ENCODE measurements around the gene VASH1. TPM values are rescaled to one million over a fixed set of nuclear protein-coding genes. Genes with fewer than 3 reads are reported as not detected.
"Not testable (repeated sequence)": the region's sequence is repeated elsewhere in the genome, so short reads cannot be mapped to it uniquely, and the experiment has no call there.

Gene VASH1
- total RNA-seq, result 10.5 TPM

DNA sequence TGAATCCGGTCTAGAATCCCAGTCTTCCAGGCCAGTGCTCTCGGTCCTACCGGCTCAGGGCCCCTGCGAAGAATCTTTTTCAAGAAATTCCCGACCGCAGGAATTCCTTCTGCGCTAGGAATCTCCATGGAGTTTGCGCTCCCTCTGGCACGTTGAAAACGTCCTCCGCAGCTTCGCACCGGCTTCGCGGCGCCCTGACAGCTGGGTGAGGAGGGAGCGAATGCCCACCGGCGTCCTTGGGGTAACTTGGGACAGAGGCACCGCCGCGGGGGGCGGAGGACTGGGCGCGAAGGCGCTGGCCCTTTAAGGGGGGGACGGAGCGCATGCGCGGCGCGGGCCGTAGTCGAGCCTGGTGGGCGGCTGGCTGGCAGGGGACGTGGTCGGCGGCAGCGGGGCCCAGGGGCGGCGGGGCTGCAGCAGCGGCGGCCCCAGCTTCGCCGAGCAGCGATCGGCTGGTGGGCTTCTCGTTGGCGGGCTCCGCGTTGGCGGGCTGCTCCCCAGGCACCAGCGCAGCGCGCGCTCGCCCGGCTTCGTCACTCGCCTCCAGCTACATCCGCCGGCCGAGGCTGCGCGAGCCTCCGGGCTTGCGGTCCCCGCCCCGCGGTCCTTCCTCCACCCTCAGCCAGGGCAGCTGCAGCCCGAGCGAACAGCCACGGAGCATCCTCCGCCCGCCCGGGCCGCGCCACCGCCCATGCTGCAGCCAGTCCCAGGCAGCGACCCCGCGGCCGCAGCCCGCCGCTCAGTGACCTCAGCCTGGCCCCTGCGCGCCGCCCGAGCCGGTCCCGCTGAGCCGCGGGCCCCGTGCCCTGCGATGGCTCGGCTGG, at the start of gene VASH1:
TSS of gene VASH1 (plus strand) at position 333 of the 824 bp plus-strand sequence. CDS start 1,354 bp downstream, outside the sequence.
- no peak for DNase-seq

DNA sequence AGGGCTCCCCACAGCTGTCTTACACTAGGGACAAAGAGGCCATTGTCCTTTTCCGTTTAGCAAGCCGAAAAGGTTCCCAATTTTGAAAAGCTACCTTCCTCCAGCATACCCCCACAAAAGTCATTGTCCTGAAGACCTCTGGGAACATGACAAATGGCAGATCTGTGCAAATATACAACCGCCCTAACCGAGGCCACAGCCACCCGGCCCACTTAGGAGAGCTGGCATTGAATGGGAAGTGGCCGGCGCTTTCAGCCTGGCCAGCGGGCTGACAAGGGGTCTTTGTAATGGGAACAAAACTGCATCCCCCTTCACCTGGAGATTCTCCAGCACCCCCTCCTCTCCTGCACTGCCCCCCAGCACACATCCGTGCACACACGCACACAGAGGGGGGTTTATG, 48.1 kb upstream of the VASH1 start:
- no peak for DNase-seq

DNA sequence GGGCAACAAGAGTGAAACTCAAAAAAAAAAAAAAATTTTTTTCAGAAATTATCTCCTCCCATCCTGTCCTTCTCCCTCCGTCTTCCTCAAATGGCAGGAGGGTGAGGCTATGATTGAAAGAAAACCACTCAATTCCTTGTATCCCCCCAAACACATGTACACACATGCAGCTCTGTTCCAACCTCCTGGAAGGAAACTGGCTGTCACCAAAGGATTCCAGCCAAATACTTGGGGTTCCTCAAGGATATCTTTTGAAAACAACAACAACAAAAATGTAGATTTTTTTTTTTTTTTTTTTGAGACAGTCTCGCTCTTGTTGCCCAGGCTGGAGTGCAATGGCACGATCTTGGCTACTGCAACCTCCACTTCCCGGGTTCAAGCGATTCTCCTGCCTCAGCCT, 46.8 kb upstream of the VASH1 start:
- DNase-seq, result no peak

DNA sequence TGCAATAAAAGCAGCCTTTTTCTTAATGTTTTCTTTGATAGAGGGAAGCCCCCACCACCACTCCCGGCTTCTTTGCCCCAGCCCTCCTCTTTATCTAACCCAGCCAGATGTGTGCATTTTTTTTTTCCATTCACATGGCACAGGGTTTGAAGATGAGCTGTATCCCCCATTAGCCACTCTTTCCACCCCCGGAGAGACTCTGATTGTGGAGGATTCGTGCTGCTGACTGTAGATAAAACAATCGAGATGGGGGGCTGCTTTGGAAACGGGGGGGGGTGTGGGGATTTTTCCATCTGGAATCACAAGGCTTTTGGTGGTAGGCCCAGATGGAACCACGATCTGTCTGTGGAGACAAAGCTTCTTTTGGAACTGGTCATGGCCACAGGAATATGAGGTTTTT, 46.2 kb upstream of the VASH1 start:
- no peak for DNase-seq

DNA sequence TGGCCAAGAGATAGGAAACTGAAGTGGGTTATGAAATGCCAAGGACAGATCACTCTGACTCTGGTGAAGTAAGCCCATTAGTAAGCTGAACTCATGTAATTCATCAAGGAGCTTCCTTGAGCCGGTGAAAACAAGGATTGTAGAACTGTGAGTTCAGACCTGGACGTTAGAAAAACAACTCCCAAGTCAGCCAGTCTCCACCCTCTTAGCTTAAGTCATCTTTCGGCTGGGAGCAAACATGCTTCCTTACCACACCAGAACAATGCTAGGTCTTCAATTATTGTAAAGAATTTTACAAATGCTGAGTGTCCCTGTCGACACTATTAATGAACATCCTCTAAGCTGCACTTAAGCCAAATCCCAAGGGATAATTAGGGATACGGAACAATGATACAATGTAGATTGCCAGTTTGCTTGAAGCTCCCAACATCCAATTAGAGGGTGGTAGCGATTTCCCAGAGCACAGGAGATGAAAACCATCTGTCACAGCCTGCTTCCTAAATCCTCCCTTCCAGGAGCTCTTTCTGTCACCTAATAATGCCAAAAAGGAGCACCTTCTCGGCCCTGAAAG, 45.7 kb upstream of the VASH1 start:
- peak; percentile 42 for DNase-seq

DNA sequence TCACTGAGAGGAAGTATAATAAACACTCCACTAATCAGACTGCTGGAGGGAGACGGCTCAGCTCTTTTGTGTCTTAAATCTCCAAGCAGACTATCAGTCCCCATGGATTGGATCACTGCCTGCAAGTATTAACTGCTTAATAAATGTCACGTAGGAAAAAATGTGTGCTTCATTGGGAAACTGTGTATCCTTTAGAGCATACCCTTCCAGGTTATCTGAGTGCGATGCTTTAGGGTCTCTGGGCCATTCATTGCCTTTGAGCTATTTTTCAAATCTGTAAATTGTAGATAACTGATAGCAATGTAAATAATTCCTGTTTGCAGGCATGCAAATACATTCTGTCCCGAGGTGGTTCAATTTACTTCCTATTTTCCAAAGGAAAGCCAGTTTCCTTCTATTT, 45.0 kb upstream of the VASH1 start:
- DNase-seq, result no peak

DNA sequence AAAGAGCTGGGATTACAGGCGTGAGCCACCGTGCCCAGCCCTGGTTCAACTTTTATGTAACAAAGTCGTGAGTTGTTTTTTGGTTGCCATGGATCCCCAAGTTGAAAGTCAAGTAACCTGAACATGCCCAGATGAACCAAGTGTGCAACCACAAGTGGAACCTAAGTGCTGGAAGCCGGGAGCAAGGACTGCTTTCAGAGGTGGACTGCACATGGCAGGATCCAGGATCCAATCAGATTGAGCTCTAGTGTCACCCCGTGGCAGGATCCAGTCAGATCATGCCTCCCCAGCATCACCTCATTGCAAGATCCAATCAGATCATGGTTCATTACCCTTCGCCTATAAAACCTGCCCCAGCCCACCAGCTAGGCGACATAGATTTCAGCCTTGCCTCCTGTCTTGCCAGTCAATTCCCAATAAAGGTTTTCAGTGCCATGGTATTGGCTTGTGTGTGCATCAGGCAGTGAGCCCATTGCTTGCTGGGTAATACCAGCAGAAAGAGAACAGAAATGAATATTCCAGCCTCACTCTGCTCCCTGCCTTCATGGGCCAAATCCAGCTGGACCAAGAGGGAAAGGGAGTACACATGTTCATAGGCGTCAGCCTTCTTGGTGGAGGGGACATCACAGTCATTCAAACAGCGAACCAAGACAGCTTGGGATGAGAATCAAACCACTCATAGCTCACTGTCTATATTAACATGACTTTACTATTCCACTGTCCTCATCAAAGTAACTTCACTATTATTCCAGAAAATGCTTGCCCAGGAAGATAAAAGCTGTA, 43.6 kb upstream of the VASH1 start:
- no peak for DNase-seq

DNA sequence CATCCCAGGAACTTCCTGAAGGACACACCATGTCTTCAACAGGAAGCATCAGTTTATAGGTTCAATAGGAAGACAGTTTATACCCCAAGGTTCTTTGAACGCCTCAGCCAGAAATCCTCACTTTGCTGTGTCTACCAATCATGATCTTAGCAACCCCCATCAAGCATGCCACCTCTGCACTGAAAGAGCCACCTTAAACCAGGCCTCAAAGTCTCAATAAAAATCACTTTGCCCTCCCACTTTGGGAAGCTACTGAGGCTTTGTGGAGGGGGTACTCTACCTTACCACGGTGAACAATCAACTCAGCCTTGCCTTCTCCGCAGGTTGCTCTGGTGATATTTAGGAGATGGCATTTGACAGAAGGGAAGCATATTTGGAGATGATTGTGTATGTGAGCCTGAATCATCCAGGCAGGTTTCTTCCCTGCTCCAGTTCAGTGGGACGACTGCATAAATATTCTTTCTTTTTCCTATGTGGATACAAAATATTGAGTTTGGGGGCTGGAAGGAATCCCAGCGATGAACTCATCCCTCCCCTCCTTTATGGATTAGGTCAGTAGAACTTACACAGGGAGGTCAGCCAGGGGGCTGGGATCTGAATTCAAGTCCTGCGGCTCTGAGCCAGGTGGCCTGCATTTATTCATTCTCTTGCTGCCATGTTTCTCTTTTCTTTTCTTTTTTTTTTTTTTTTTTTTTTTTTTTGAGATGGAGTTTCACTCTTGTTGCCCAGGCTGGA, 42.8 kb upstream of the VASH1 start:
- DNase-seq, result peak; percentile 37

DNA sequence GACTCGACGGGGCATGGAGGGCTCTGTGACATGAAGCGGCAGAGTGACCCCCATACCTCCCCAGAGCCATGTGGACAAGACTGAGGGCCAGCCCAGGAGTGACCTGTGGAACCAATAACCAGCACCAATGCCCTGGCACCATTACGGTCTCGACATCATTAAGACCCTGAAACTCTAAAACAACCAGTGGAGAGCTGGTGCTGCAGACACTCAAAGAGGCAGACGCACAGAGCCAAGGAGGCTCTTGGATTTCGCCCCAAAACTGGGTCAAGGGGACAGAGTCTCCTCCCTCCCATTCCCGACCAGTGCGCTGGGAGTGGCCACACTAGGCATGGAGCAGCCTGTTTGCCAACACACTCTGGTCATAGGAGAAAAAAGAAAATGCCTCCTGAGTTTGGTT, 41.6 kb upstream of the VASH1 start:
- no peak for DNase-seq

DNA sequence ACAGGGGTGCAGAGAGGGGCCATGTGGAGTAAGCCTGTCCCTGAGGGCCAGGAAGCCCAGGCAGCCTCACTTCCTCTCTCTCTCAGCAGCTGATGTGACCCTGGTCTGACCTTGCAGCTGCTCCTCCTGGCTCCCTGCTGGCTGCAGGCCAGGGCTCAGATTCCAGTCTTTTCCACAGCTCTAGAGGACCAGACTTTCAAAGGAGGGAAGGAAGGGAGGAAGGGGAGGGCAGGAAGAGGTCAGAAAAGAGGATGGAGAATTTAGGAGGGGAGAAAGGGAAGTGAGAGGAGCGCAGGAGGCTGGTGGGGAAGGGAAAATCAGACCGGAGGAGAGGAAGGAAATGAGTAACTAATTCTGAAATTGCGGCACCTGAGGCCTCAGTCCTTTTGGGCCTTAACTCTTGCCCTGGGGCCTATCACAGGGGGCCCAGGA, 40.9 kb upstream of the VASH1 start:
- DNase-seq, result peak; percentile 54

DNA sequence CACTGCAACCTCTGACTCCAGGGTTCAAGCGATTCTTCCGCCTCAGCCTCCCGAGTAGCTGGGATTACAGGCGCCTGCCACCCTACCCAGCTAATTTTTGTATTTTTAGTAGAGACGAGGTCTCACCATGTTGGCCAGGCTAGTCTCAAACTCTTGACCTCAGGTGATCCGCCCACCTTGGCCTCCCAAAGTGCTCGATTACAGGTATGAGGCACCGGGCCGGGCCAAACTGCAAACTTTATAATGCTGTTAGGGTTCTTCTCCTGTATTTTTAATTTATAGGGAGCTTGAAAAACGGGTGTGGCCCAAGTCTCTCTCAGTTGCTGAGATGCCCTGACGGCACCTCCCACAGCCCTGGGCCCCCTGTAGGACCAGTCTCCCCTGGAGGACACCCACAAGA, 39.8 kb upstream of the VASH1 start:
- DNase-seq, result not testable (repeated sequence)

DNA sequence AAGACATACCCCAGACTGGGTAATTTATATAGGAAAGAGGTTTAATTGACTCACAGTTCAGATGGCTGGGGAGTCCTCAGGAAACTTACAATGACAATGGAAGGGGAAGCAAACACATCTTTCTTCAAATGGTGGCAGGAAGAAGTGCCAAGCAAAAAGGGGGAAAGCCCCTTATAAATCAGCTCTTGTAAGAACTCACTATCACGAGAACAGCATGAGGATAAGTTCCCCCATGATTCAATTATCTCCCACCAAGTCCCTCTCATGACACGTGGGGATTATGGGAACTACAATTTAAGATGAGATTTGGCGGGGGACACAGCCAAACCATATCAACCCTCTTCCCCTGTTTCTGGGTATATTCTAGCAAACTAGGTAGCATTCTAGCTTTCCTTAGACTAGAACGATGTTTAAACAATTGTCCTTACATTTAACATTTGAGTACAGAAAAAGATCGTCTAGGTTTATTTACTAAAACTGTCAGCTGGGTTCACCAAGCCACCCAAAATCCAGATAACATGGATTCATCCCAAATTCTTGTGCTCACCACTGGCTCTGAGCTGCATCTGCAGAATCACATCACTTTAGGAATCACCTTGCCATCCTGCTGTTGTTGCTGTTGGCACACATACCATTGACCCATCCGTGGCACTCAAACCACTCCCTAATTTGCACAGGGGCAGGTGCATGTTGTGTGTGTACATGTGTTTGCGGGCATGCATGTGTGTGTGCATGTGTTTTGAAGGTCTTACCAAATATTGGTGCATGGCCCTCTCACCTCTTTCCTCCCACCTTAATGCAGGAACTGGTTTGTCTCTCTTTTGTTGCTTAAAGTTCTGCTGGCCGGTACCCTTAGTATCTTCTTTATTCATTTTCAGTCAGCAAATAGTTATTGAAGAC, 36.4 kb upstream of the VASH1 start:
- DNase-seq, result no peak

DNA sequence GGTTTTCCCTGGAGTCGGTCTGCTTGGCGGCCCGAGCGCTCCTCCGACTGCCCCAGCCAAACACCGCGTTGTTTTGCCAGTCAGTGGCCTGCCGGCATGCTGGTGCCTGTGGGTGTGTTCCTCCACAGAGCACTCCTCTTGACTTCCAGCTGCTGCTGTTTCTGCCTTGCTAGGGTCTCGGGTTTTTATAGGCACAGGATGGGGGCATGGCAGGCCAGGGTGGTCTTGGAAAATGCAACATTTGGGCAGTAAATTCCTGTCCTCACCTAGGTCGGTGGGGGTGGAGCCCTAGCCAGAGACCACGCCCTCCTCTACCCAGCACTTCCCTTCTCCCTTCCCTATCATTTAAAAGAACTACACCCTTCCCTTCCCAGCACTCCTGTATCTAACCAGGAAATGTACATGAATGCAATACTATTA, 34.7 kb upstream of the VASH1 start:
- no peak for DNase-seq

DNA sequence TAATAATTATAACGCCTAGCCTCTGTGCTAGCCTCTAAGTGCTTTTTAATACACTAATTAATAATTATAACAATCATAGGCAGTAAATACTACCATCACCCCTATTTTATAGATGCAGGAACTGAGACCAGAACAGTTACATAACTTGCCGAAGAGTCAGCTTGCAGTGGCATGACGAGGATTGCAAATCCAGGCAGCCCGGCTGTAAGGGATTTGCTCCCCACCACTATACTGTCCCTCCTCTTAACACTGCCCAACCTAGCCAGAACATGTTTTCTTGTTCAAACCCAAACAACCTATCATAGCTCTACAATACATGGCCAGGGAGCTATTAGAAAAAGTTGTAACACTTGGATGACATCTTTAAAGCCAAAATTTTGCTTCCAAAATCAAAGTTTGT, 33.9 kb upstream of the VASH1 start:
- no peak for DNase-seq

DNA sequence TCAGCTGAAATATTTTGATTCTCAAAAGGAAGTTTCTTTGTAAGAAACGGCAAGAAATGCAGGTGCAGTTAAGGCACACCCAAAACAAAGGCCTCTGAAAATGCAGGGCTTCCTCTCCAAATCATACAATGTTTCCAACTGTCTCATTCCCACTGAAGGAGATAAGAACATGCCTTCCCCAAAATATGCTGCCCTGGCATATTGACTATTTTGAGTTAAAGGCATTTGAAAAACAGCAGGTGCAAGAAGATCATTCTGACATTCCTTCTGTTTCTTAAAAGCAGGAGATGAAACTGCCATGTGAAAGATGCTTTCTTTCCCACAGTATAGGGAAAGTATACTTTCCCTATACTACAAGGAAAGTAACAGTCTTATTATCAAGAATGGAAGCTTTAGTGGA, 33.4 kb upstream of the VASH1 start:
- no peak for DNase-seq

DNA sequence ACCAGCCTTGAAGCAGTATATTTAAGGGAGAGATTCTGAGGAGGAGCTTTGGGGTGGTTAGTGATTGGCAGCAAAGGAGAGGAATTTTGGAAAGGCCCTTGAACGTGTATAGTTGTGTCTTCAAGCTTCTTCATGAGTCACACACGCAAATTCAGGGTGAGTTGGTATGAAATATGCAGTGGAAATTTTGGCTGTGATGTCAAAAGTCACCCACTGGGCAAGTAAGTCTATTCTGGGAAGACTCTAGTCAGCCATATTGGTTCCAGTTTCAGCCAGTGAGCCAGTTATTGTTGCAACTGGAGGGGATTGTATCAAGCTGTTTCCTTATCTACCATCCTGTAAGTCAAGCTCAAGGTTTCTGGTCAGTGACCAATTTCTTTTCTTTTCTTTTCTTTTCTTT, 32.0 kb upstream of the VASH1 start:
- DNase-seq, result no peak

DNA sequence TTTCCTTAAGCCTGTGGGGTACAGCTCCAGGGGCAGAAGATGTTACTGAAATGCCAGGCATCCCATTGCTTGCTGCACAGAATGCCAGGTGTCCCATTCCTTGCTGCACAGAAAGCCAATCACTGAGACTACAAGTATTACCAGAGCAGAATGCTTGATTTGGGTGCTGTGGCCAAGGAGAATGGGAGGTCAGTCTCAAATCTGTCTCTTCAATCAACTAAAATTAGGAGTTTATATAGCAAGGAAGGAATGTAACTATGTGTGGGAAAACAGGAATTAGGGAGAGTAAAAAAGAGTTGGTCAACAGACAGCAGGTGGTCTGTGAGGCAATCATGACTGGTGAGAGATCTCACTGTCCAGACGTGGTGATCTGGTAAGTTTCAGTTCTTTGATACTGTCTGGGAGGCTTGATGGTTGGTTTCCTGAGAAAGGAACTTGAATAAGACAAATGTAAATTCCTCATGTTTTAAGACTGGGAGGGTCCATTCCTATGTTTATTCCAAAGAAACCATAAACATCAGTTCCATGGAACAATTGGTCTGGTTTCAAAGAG, 31.2 kb upstream of the VASH1 start:
- no peak for DNase-seq

DNA sequence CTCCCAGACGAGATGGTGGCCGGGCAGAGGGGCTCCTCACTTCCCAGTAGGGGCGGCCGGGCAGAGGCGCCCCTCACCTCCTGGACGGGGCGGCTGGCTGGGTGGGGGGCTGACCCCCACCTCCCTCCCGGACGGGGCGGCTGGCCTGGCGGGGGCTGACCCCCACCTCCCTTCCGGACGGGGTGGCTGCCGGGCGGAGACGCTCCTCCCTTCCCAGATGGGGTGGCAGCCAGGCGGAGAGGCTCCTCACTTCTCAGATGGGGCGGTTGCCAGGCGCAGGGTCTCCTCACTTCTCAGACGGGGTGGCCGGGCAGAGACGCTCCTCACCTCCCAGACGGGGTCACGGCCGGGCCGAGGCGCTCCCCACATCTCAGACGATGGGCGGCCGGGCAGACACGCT, 26.8 kb upstream of the VASH1 start:
- DNase-seq, result not testable (repeated sequence)

DNA sequence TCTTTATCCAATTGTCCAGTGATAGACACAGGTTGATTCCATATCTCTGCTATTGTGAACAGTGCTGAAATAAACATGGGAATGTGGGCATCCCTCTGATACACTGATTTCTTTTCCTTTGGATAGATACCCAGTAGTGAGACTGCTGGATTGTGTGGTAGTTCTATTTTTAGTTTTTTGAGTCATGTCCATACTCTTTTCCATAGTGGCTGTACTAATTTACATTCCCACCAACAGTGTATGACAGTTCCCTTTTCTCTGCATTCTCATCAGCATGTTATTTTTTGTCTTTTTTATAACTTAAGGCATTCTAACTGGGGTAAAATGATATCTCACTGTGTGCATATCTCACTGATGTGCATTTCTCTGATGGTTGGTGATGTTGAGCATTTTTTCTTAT, 24.8 kb upstream of the VASH1 start:
- DNase-seq, result no peak

DNA sequence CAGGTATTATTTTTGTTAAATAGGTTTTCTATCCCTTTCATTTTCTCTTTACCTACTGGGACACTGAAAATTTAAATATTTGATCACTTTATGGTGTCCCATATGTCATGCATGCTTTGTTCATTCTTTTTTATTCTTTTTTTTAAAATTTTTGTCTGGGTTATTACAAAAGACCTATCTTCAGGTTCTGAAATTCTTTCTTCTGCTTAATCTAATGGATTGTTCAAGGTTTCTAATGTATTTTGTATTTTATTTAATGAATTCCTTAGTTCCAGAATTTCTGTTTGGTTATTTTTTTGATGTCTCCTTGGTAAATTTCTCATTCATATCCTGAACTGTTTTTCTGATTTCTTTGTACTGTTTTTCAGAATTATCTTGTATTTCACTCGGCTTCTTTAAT, 20.2 kb upstream of the VASH1 start:
- no peak for DNase-seq

DNA sequence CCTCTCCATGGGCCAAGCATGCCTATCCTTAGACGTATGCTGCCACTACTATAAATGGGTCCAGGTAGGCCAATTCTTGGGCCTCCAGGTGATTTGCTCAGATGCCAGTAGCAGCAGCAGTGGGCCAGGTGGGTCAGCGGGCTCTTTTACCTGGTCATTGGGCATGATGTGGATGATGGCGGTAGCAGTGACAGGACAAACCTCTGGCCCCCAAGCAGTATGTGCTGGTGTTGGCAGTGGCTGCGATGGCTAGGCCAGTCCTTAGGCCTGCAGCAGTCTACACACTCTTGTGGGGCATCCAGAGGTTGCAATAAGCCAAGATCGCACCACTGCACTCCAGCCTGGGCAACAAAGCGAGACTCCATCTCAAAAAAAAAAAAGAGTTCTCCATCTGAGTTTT, 19.1 kb upstream of the VASH1 start:
- no peak for DNase-seq

All from skin of body (tissue), 2 donors.